Heart right ventricle (tissue), 16 donors: ENCODE measurements around the gene TUBB4A. TPM values are rescaled to one million over a fixed set of nuclear protein-coding genes. Genes with fewer than 3 reads are reported as not detected.
A peak's percentile ranks its signal among the peaks of the same experiment; 100 is the strongest.

ENCODE experiments used
- ATAC-seq, 8 donors: fragments of 200-7000 bp; cut with Tn5 transposase; one replicate each; pipeline ENCODE4 v1.9.1; 2020; ENCODE audit warnings: mild to moderate bottlenecking in 8 of 8, moderate library complexity in 8 of 8, moderate number of reproducible peaks in 1 of 8
- DNase-seq, 2 donors: peaks; one replicate each; pipeline ENCODE4 v3.0.0-alpha.2; 2020
- H3K27ac ChIP-seq, 10 donors: fragments of 200-600 bp; sonication (generic) in 2 of 10; one replicate each; pipeline versions ENCODE4 v1.5.0 to v1.8.0; 2020 to 2022; ENCODE audit warnings: mild to moderate bottlenecking in 3 of 10
- H3K27me3 ChIP-seq, 7 donors: fragments of 200-600 bp; one replicate each; pipeline ENCODE4 v1.8.0; 2021 to 2022; ENCODE audit warnings: mild to moderate bottlenecking in 2 of 7
- H3K36me3 ChIP-seq, 9 donors: fragments of 200-600 bp; sonication (generic) in 1 of 9; one replicate each; pipeline versions ENCODE4 v1.5.0 to v1.8.0; 2020 to 2022; ENCODE audit warnings: mild to moderate bottlenecking in 2 of 9
- H3K4me1 ChIP-seq, 9 donors: fragments of 200-600 bp; sonication (generic) in 1 of 9; one replicate each; pipeline versions ENCODE4 v1.5.0 to v1.8.0; 2020 to 2022; ENCODE audit warnings: mild to moderate bottlenecking in 4 of 9
- H3K4me3 ChIP-seq, 10 donors: fragments of 200-600 bp; sonication (generic) in 2 of 10; one replicate each; pipeline versions ENCODE4 v1.5.0 to v1.8.0; 2020 to 2022; ENCODE audit warnings: mild to moderate bottlenecking in 7 of 10, moderate library complexity in 2 of 10
- H3K9me3 ChIP-seq, 11 donors: fragments of 200-600 bp in 10 of 11; sonication (generic) in 2 of 11; one replicate each; pipeline versions ENCODE4 v1.5.0 to v1.8.0; 2013 to 2022; ENCODE audit warnings: mild to moderate bottlenecking in 2 of 11, control low read depth in 1 of 11, moderate library complexity in 1 of 11
- CTCF ChIP-seq, 9 donors: fragments of 200-600 bp; sonication (generic) in 2 of 9; IDR thresholded peaks; one replicate each; pipeline versions ENCODE4 v1.5.0 to v1.8.0; 2021 to 2022; ENCODE audit warnings: antibody characterized with exemption in 9 of 9, mild to moderate bottlenecking in 5 of 9, moderate library complexity in 1 of 9
- WGBS, 2 donors: extraction: QIAGEN DNeasy Blood & Tissue Kit; methylation state at CpG; one replicate each; pipeline ENCODE4 v1.1.7; 2013; ENCODE audit warnings: inconsistent platforms in 1 of 2; 5-methylcytosine and 5-hydroxymethylcytosine counted together
- intact Hi-C, 10 donors: fragments of 100-400 bp; cut with DNase I; formaldehyde crosslinking; loops; one replicate each; pipeline versions ENCODE4 v1.11.1 to v1.14.2; 2022
- polyA plus RNA-seq, 2 donors: library from polyadenylated mRNA; stranded (reverse); fragments of 200-250 nt; gene quantifications; one replicate each; pipeline ENCODE4 v1.2.3, GENCODE V29; 2013
- total RNA-seq, 10 donors: library from RNA; stranded (reverse); fragmentation: NEBNext Ultra II Directional in 3 of 10; extraction: Animal tissue kit (Norgen Biotek cat#: 25700) in 3 of 10; gene quantifications; one replicate each; pipeline versions ENCODE4 v1.2.1 to v1.2.4, GENCODE V29; 2021 to 2023
- donor health status: Arrhythmogenic right ventricular cardiomyopathy.
- donor health status: ischemic (EF 13 %, LVEDD 7.1; RV severe dilation, severe dysfunction).
- donor health status: healthy with polysubstance abuse.
- donor health status: DM: no; HTN: yes; CAD: no.
- donor health status: DM: no; HTN: no; CAD: no.
- donor health status: ischemic (EF 25% LVEDD 6.9; RV normal size, moderate dysfunction).
- donor health status: ischemic (EF 25% LVEDD 5.7; RV mildly dilated, moderate dysfunction).
- donor health status: healthy.
- donor health status: DM: yes; HTN: yes; CAD: no.
- donor health status: Ischemic cardiomyopathy.
- donor health status: ischemic (EF 35%, LVEDD 5.7; RV mildly dilated, moderate dysfunction).
- donor health status: nonischemic (EF 11% LVEDD 7.7; RV severe dilation, severe dysfunction).
- donor health status: DM: yes; HTN: yes; CAD: no.
- donor health status: PGD.
- donor health status: ischemic (EF 29% LVEDD 5.4; RV normal size, mild dysfunction).
- donor health status: nonischemic (EF 23%, LVEDD 6.1; RV moderate dilation, normal function).

The TUBB4A gene
- total and polyA plus RNA-seq, 12 donors = 0.19 to 6.6 (median 0.81) TPM

- H3K36me3 ChIP-seq = peaks cover 0 to 75% (median 16%) of the 10 kb centered on the region in 9 donors
- H3K4me3 ChIP-seq = no peak overlapping the region
- H3K4me1 ChIP-seq = peaks cover 0 to 2% (median 0%) of the 10 kb centered on the region in 9 donors
- H3K27me3 ChIP-seq = no peaks in the 10 kb centered on the region
- ATAC-seq (no peak), DNase-seq (no peak)
- H3K27ac ChIP-seq = no peak overlapping the region
- 100% methylated on average over 2 of the region's 2 CpGs for WGBS, 2 donors
- peaks cover 0 to 24% (median 10%) of the 10 kb centered on the region in 11 donors for H3K9me3 ChIP-seq
- intact Hi-C loops = no loop called here
- TF ChIP-seq CTCF (IDR thresholded peaks at IDR 0.05) = no peak
These were observed 49.2 kb downstream of the TUBB4A start for GRCh38 chr19:6452899-6453298.

- DNase-seq (no peak), ATAC-seq (no peak)
- H3K27me3 ChIP-seq = no peaks in the 10 kb centered on the region
- intact Hi-C loops = no loop called here
- H3K9me3 ChIP-seq = peaks cover 0 to 25% (median 10%) of the 10 kb centered on the region in 11 donors
- H3K27ac ChIP-seq = no peak overlapping the region
- H3K4me1 ChIP-seq = no peaks in the 10 kb centered on the region
- H3K4me3 ChIP-seq = no peak overlapping the region
- WGBS, 2 donors = 95 to 97% methylated on average over 19 of the region's 19 CpGs
- peaks cover 0 to 77% (median 16%) of the 10 kb centered on the region in 9 donors for H3K36me3 ChIP-seq
- TF ChIP-seq CTCF (IDR thresholded peaks at IDR 0.05) = no peak
These were observed 49.9 kb downstream of the TUBB4A start for GRCh38 chr19:6452223-6452614.

- no peak for ATAC-seq
These were observed 50.4 kb downstream of the TUBB4A start for GRCh38 chr19:6451583-6452222.

GRCh38 chr19:6450166-6450565, 51.9 kb downstream of the TUBB4A start:
- Histone ChIP-seq H3K36me3 (peaks cover 0 to 80% (median 23%) of the 10 kb centered on the region in 9 donors), H3K9me3 (peaks cover 0 to 45% (median 10%) of the 10 kb centered on the region in 11 donors), H3K4me1 (no peaks in the 10 kb centered on the region), H3K27me3 (no peaks in the 10 kb centered on the region), H3K4me3 (no peak overlapping the region), H3K27ac (no peak overlapping the region)
- ATAC-seq = peak in 1 of 8 donors; percentile 11
- intact Hi-C loops = no loop called here
- TF ChIP-seq CTCF (IDR thresholded peaks at IDR 0.05) = no peak
- WGBS, 2 donors = 94% methylated on average over 5 of the region's 5 CpGs
- no peak for DNase-seq

More at GRCh38 chr19:6451583-6452222, 50.4 kb downstream of the TUBB4A start:
- WGBS, 2 donors = 91 to 93% methylated on average over 7 of the region's 7 CpGs
- no peak for TF ChIP-seq CTCF (IDR thresholded peaks at IDR 0.05)
- Histone ChIP-seq H3K9me3 (peaks cover 0 to 30% (median 10%) of the 10 kb centered on the region in 11 donors), H3K4me3 (no peak overlapping the region), H3K36me3 (peaks cover 0 to 80% (median 16%) of the 10 kb centered on the region in 9 donors), H3K27me3 (no peaks in the 10 kb centered on the region), H3K27ac (no peak overlapping the region), H3K4me1 (no peaks in the 10 kb centered on the region)
- intact Hi-C loops = no loop called here
- DNase-seq = no peak
